Small intestine (tissue), 7 donors: ENCODE measurements around the gene OR1M1. TPM values are rescaled to one million over a fixed set of nuclear protein-coding genes. Genes with fewer than 3 reads are reported as not detected.

Experiments
- DNase-seq, 2 donors: peaks; one replicate each; pipeline versions ENCODE4 v3.0.0 to v3.0.0-alpha.2; 2013
- FAIRE-seq: peaks from 2 replicates; lab custom pipeline; 2012; peaks lifted over from hg19 to GRCh38; lab: Jason Lieb, UNC
- H3K27ac ChIP-seq, 3 donors: one replicate each; pipeline ENCODE4 v1.5.1; 2013; ENCODE audit warnings: low read length in 2 of 3, mild to moderate bottlenecking in 2 of 3, control low read depth in 1 of 3, inconsistent platforms in 1 of 3, low read depth in 1 of 3, moderate library complexity in 1 of 3
- H3K27me3 ChIP-seq, 3 donors: one replicate each; pipeline ENCODE4 v1.6.1; 2013; ENCODE audit warnings: low read length in 3 of 3, inconsistent platforms in 1 of 3; ENCODE audit not compliant: control insufficient read depth in 3 of 3, insufficient read depth in 3 of 3
- H3K36me3 ChIP-seq, 3 donors: one replicate each; pipeline ENCODE4 v1.6.1; 2013; ENCODE audit warnings: low read length in 3 of 3, inconsistent platforms in 1 of 3, low read depth in 1 of 3, mild to moderate bottlenecking in 1 of 3, moderate library complexity in 1 of 3; ENCODE audit not compliant: control insufficient read depth in 3 of 3, insufficient read depth in 2 of 3
- H3K4me1 ChIP-seq, 3 donors: one replicate each; pipeline ENCODE4 v1.6.1; 2013; ENCODE audit warnings: low read length in 2 of 3, inconsistent platforms in 1 of 3, low read depth in 1 of 3, mild to moderate bottlenecking in 1 of 3, moderate library complexity in 1 of 3; ENCODE audit not compliant: control insufficient read depth in 3 of 3, insufficient read depth in 2 of 3
- H3K4me3 ChIP-seq, 3 donors: one replicate each; pipeline ENCODE4 v1.5.1; 2013; ENCODE audit warnings: low read length in 3 of 3, control low read depth in 1 of 3, inconsistent platforms in 1 of 3, low read depth in 1 of 3, mild to moderate bottlenecking in 1 of 3, moderate library complexity in 1 of 3
- H3K9me3 ChIP-seq, 2 donors: one replicate each; pipeline ENCODE4 v1.6.1; 2013; ENCODE audit warnings: low read depth in 1 of 2, low read length in 1 of 2; ENCODE audit not compliant: control insufficient read depth in 2 of 2, insufficient read depth in 1 of 2
- WGBS, 3 donors: extraction: QIAGEN DNeasy Blood & Tissue Kit; methylation state at CpG; one replicate each; pipeline ENCODE4 v1.1.7; 2013; 5-methylcytosine and 5-hydroxymethylcytosine counted together
- polyA plus RNA-seq, 4 donors: library from polyadenylated mRNA; stranded (reverse) in 3 of 4; unstranded in 1 of 4; fragments of 200-250 nt in 3 of 4; fragments of 120-200 nt in 1 of 4; gene quantifications; one replicate each; pipeline versions ENCODE4 v1.2.1 to v1.2.3, GENCODE V29; 2013
- donor health status: healthy with polysubstance abuse.
- donor health status: control.
- donor health status: control.
- donor health status: Bipolar disorder and iron deficiency.
- donor health status: healthy.

The OR1M1 gene
- polyA plus RNA-seq, 4 donors = not detected

GRCh38 chr19:9139609-9140158, 52.8 kb downstream of the OR1M1 start:
- H3K27me3 ChIP-seq = no peaks in the 10 kb centered on the region
- FAIRE-seq (no peak), DNase-seq (no peak)
- peaks cover 0 to 4% of the 10 kb centered on the region in 2 donors for H3K9me3 ChIP-seq
- H3K36me3 ChIP-seq = peaks cover 0 to 2% (median 0%) of the 10 kb centered on the region in 3 donors
- H3K4me1 ChIP-seq = peaks cover 0 to 4% (median 2%) of the 10 kb centered on the region in 3 donors
- no peak overlapping the region for H3K27ac ChIP-seq
- peak overlapping the region; percentile 12 to 94 (median 88) for H3K4me3 ChIP-seq
- 30 to 32% (median 32%) methylated on average over 8 of the region's 8 CpGs for whole genome bisulfite sequencing, 3 donors

GRCh38 chr19:9140159-9140874, 53.5 kb downstream of the OR1M1 start, which contains the start of gene ZNF317:
Gene ZNF317, plus strand, starts transcription at chr19:9140397. Its CDS starts 15,620 bp downstream, at chr19:9156017.
- H3K36me3 ChIP-seq = peaks cover 0 to 7% (median 0%) of the 10 kb centered on the region in 3 donors
- H3K4me3 ChIP-seq = peak within 1 kb of the TSS; percentile 67 to 94 (median 88)
- peaks cover 0 to 4% (median 2%) of the 10 kb centered on the region in 3 donors for H3K4me1 ChIP-seq
- FAIRE-seq (no peak), DNase-seq (peak; percentile 95 to 97)
- H3K27me3 ChIP-seq = no peaks in the 10 kb centered on the region
- peaks cover 2 to 11% of the 10 kb centered on the region in 2 donors for H3K9me3 ChIP-seq
- 0% methylated on average over 43 of the region's 43 CpGs for WGBS, 3 donors
- peak within 1 kb of the TSS; percentile 45 to 86 (median 62) for H3K27ac ChIP-seq

- Histone ChIP-seq H3K27me3 (no peaks in the 10 kb centered on the region), H3K9me3 (peaks cover 2 to 47% of the 10 kb centered on the region in 2 donors), H3K4me3 (no peak overlapping the region), H3K36me3 (peaks cover 0 to 26% (median 2%) of the 10 kb centered on the region in 3 donors), H3K27ac (no peak overlapping the region), H3K4me1 (peaks cover 0 to 2% (median 2%) of the 10 kb centered on the region in 3 donors)
- 98 to 99% (median 99%) methylated on average over 5 of the region's 5 CpGs for WGBS, 3 donors
- FAIRE-seq = no peak
- no peak for DNase-seq
Observed at GRCh38 chr19:9144920-9145319, 58.1 kb downstream of the OR1M1 start.

Other genes starting within 250 kb of the OR1M1 start
- under 1 TPM in 1 of 4 donors, not detected in 3; under 0.01 TPM for gene MUC16, start 76.7 kb upstream of the OR1M1 start, polyA plus RNA-seq
- gene OR7G2, start 20.4 kb downstream of the OR1M1 start, polyA plus RNA-seq = not detected
- not detected for gene OR7G1, start 28.7 kb downstream of the OR1M1 start, polyA plus RNA-seq
- not detected for gene OR7G3, start 39.9 kb downstream of the OR1M1 start, polyA plus RNA-seq
- 10 to 100 TPM; 15.2 to 35.1 (median 29.8) TPM for gene ZNF317, start 53.3 kb downstream of the OR1M1 start, polyA plus RNA-seq
- gene OR7D2, start 91.9 kb downstream of the OR1M1 start, polyA plus RNA-seq = under 1 TPM in 2 of 4 donors, not detected in 2; 0.01 to 0.04 TPM
- not detected for gene OR7D4, start 132.5 kb downstream of the OR1M1 start, polyA plus RNA-seq
- not detected for gene OR7E24, start 163.9 kb downstream of the OR1M1 start, polyA plus RNA-seq
- 1 to 10 TPM in 3 of 4 donors, under 1 TPM in 1; 0.22 to 3.8 (median 1.4) TPM for gene ZNF699, start 222.8 kb downstream of the OR1M1 start, polyA plus RNA-seq
- 1 to 10 TPM; 3.8 to 9.9 (median 7.1) TPM for gene ZNF559, start 237.1 kb downstream of the OR1M1 start, polyA plus RNA-seq